Stimulated activated CD8-positive, alpha-beta memory T cell treated with anti-CD3 and anti-CD28 coated beads, Interleukin-15, amount 100 ng/mL, for 48 hours (primary cell): Measurements from ENCODE around the gene KIF17.
A peak's percentile ranks its signal among the peaks of the same experiment; 100 is the strongest.
"Not testable (repeated sequence)": the region's sequence is repeated elsewhere in the genome, so short reads cannot be mapped to it uniquely, and the experiment has no call there.

Experiments
- DNase-seq, 2 donors: peaks; one replicate each; pipeline ENCODE4 v3.0.0-alpha.2; 2020; ENCODE audit warnings: low read depth in 2 of 2

KIF17 gene

DNA sequence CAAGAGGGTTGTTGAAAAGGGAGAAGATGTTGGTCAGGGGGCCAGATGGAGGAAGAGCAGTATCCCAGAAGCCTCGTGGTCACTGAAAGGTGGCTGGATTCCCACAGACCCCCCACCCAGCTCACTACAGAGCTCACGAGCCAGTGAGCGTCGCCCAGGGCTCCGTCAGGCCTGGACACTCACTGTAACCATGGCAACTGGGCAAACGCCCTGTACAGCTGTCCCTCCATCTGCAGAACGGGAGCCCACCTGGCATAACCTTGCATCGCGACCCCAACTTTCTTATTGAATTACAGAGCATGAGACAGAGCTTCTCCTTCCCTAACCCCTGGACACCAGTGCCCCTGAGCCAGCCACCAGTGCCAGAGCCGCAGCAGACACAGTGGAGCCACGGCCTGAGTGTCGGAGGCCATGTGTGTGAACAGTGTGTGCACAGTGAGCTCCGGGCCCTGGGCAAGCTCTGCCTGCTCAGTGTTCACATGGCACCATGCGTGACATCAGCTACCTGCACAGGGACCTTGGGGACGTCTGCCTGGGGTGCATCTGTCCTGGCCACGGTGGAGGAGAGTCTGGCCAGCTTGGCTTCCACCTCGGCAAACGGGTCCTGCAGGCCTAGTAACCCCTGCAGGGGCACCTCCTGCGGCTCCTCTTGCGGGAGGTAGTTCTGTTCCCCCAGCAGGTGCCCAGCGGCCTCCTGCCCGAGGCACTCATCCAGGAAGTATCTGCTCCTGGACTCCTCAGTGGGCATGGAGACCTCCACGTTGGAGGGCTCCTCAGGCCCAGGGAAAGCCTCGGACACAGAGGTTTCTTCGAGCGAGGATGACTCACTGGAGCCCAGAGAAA, 30.7 kb downstream of the KIF17 start:
- DNase-seq, result no peak

- no peak for DNase-seq
Measured at GRCh38 chr1:20685741-20686140, 32.1 kb downstream of the KIF17 start.

- DNase-seq, result no peak
Measured at GRCh38 chr1:20685099-20685662, 32.6 kb downstream of the KIF17 start.

GRCh38 chr1:20684651-20685050, 33.2 kb downstream of the KIF17 start:
- no peak for DNase-seq

DNA sequence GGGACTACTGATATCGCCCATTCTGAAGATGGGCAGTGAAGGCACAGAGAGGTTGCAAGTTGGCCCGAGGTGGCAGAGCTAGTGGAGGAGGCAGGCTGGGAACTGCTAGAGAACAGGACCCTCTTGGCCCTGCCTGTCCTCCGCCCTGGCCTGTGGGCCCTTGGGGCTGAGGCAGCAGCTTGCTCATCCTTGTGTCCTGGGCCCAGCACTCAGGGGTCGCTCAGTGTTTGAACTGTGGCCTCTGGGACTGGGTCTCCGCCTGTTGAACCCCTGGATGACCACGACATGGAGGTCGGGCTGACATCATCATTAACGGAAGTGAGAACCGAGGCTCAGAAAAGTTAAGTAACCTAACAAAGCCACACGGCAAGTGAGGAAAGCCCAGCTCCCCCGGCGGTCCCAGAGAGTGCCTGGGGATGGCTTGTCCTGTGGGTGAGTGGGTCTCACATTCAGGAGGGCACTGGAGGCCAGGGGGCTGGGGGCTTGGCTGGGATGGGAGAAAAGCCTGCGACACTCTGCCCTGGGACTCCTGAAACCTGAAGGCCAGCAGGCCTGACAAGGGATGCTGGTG, 33.7 kb downstream of the KIF17 start:
- no peak for DNase-seq

DNA sequence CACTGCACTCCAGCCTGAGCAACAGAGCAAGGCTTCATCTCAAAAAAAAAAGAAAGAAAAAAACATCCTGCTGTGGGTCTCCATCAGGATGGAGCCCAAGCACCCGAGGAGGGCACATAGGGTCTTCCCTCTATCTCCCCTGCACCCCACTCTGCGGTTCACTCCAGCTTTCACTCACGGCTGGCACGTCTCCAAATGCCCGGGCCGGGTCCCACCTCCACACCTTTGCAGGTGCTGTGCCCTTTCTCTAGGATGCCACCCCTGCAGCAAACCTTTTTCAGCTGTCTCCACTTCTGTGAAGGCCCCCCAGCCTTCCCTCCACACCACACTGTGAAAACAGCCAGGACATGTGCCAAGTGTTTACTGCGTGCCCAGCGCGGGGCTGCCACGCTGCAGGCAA, 34.2 kb downstream of the KIF17 start:
- no peak for DNase-seq

DNA sequence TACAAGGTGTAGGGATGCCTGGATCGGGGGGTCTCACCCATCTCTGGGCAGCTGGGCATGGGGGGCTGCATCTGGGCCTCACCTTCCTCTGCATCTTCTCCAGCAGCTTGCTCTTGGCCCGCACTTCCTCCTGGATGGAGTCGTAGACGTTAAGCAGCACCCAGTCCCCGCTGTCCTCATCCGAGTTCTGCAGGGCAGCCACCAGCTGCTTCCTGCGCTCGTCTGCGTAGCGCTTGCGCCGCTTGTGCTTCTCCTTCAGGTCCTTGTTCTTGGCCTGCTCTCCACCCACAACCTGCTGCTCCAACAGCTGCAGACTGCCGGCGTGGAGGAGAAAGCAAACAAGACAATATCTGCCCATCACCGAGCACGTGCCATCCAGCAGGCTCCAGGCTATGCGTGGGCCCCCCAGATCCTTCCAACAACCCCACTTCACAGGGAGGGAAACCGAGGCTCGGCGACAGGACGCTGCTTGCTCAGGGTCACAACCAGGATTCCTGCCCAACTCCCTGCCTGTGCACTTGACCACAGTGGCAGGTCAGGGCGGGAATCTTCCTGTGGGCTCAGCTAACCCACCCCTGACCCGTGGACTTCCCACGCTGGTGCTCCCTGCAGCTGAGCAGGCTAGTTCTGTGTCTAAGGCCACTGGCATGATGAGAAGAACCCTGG, 35.1 kb downstream of the KIF17 start:
- DNase-seq, result no peak

GRCh38 chr1:20681999-20682398, 35.8 kb downstream of the KIF17 start:
- no peak for DNase-seq

DNA sequence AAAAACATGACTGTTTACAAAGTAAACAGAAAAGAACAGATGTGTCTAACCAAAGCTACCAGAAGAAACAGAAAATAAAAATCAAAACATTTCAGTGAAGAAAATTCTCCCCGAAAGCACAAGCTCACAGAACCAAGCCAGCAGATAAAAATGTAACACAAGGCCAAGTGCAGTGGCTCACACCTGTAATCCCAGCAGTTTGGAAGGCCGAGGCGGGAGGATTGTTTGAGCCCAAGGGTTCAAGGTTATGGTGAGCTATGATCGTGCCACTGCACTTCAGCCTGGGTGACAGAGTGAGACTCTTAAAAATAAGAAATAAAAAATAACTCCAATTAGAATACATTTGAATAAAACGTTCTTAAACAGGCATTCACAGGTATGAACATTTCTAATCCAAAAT, 37.5 kb downstream of the KIF17 start:
- no peak for DNase-seq

DNA sequence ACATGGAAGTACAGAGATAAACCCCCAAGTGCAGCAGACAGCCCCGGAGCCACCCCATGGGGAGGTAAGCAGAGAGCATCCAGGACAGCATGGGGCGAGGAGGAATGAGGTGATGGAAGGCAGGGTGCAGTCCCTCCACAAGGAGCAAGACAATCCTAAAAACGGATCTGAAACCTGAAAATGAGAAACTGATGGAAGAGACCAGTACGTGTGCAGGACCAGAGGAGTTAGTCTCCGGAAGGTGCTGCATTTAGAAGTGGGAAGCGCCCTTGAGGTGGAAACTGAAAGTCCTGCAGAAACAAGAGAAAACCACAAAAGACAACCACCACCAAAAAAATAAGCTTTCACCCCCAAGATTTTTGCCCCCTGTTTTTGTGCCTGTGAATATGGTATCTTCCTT, 39.2 kb downstream of the KIF17 start:
- no peak for DNase-seq

DNA sequence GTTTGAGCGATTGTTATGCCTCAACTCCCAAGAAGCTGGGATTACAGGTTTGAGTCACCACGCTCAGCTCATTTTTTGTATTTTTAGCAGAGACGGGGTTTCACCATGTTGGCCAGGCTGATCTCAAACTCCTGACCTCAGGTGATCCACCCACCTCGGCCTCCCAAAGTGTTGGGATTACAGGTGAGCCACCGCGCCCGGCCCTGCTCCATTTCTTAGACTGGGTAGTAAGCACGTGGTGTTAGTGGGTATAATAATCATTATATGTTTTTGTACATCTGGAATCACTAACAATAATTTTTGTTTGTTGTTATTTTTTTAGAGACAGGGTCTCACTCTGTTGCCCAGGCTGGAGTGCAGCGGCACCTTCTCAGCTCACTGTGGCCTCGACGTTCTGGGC, 44.2 kb downstream of the KIF17 start:
- not testable (repeated sequence) for DNase-seq

DNA sequence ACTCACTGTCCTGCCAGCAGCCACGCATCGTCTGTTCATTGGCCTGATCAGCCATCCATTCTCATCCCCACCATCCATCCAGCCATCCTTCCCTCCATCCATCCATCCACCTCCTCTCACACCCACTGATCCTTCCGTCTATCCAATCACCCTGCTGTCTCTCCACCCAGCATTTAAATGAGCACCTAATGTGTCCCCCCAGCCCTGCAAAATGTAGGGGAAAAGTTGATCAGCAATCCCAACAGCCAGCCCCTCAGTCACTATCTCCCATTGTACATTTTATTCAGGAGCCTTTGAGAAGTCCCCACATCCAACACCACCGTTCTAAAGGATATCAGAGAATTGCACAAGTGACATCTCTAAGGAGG, 45.6 kb downstream of the KIF17 start:
- DNase-seq, result no peak

DNA sequence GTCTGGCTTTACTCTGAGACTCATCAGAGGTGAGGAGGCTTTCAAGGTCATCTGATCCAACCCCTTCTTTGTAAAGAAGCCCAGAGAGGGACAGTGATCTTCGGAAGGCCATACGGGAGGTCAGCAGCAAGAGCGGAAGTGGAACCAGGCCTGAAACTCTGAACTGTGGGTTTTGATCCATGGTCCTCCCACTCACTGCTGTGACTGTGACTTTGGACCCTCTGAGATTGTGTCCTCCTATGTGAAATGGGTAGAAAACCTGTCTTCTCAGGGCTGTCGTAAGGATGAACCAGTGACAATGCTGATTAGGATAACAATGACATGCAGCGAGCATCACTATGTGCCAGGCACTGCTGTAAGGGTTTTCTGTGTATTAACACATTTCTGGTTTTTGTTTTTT, 46.9 kb downstream of the KIF17 start:
- DNase-seq, result no peak

DNA sequence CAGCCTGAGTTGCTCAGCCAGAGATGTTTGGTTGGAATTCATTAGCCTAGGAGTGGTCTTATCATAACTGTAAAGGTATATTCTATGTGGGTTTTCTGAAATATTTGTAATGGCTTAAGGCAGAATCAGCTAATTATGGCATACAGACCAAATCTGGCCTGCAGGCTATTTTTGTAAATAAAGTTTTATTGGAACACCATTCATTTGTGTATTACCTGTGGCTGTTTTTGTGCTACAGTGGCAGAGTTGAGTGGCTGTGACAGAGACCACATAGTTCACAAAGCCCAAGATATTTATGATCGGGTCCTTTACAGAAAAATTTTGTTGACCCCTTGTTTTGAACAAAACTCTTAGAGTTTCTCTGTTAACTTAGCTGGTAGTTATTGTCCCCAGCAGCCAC, 49.2 kb downstream of the KIF17 start:
- DNase-seq, result no peak

DNA sequence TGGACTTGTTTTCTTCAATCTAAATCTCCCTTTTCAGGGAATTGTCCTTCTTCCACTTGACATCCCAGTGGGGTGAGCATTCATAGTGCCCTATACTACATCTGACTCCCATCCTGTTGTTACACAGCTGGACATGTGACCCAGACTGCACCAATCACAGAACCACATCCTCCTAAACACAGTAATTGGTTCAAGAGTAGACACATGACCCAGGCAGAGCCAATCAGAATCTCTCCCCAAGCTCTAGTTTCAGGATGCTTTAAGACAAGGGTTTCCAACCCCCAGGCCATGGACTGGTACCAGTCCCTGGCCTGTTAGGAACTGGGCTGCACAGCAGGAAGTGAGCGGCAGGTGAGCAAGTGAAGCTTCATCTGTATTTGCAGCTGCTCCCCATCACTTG, 51.0 kb downstream of the KIF17 start:
- DNase-seq, result peak in 1 of 2 donors; percentile 7

DNA sequence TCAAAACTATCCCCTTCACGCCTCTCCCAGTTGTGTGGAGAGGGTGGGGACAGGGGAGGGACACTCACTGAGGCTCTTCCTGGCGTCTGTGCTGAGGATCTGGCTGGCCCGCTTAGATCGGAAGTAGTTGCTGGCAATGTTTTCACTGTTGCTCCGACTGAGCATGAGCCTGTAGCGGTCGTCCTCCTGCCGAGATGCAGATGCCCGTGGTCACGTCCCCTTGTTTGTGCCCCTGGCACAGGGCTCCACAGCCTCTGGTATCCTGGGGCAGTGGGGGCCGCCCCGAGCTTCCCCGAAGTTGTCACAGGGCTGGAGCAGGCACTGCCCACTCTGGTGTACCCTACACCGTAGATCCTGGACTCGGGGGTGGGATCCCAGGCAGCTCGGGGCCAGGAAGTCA, 51.7 kb downstream of the KIF17 start:
- DNase-seq, result no peak

- no peak for DNase-seq
Measured at GRCh38 chr1:20665726-20666125, 52.1 kb downstream of the KIF17 start.

GRCh38 chr1:20663969-20664715, 53.7 kb downstream of the KIF17 start:
- DNase-seq, result no peak

- DNase-seq, result no peak
Measured at GRCh38 chr1:20663365-20663764, 54.4 kb downstream of the KIF17 start.

GRCh38 chr1:20662110-20662475, 55.7 kb downstream of the KIF17 start:
- no peak for DNase-seq

- DNase-seq, result peak; percentile 95 to 97
Measured at GRCh38 chr1:20661207-20662109, 56.3 kb downstream of the KIF17 start, which contains the start of gene DDOST. Gene DDOST, minus strand, starts transcription at chr1:20661369. Its CDS starts 19 bp downstream, at chr1:20661350.
